Stimulated activated CD8-positive, alpha-beta memory T cell treated with anti-CD3 and anti-CD28 coated beads, Interleukin-7, amount 100 ng/mL, for 1 hour (primary cell): ENCODE measurements around the gene HK1.

ENCODE experiments used
- DNase-seq, 2 donors: peaks; one replicate each; pipeline ENCODE4 v3.0.0-alpha.2; 2020; ENCODE audit warnings: low read depth in 2 of 2

The HK1 gene

DNA sequence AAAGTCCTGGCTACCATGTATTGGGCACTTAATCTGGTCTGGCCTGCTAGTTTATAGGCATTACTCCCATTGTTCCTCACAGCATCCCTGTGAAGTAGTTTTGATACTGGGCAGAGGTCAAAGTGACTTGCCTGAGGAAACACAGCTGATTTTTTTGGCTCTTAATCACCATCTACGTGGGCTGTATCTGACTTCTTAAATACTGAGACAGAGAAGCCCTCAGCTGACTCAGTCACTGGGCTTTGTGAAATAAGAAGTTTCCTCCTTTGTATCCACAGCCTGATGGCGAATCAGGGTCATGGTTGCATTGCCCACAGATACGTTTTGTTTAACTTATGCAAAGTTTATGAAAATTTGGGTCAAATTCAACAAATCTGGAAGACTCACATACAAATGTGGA, 125.2 kb downstream of the HK1 start:
- DNase-seq = no peak

DNA sequence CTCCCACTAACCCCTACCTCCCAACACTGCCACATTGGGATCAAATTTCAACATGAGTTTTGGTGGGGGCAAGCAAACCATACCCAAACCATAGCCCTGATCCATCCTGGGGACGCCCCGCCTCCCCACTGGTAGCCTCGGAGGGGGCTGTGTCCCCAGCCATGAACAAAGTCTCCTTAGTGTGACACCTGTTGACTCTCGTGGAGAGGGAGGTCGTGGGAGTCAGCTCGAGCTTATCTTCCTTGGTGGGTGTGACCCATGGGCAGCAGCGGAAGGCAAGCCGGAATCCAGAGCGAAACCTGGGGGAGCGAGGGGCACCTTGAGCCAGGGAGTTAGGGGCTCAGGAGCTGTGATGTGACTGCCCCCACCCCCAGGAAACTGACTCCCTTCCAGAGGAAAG, 126.5 kb downstream of the HK1 start:
- no peak for DNase-seq

DNA sequence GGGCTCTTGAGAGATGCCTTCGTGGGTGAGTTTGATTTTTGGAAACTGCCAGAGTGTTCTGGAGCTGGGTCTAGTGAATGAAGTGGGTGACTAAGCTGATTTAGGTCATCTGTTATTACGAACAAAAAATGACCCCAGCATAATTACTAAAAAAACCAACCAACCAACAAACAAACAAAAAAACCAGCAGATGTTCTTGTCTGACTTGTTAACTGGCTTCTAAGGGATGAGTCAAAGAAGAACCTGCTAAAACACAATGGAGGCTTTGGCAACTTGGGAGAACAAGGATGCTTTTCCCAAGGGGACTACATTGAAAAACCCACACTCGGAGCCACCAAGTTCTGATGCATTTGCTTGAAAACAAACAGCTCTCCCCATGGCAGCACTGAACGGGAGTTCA, 126.9 kb downstream of the HK1 start:
- no peak for DNase-seq

DNA sequence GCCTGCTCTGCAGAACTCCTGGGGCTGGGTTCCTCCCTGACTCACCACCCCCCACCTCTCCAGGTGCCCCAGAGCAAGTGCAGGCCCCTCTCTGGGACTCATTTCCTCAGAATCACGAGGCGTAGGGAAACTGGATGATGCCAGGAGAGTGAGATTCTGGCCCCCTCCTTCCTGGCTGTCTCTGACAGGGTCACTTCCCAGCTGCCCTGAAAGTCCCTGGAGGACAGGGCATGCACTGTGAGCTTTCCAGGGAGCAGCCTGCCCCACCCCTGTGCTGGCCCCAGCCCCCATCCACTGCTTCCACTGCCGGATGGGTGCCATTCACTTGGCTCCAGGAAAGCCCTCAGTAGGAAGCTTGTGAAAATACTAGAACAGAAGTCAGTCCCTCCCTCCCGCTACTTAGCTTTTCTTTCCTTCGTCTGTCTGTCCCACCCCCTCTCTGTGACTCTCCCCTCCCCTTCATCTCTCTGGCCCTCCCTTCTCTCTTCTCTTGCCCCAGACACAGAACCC, 128.1 kb downstream of the HK1 start:
- no peak for DNase-seq

DNA sequence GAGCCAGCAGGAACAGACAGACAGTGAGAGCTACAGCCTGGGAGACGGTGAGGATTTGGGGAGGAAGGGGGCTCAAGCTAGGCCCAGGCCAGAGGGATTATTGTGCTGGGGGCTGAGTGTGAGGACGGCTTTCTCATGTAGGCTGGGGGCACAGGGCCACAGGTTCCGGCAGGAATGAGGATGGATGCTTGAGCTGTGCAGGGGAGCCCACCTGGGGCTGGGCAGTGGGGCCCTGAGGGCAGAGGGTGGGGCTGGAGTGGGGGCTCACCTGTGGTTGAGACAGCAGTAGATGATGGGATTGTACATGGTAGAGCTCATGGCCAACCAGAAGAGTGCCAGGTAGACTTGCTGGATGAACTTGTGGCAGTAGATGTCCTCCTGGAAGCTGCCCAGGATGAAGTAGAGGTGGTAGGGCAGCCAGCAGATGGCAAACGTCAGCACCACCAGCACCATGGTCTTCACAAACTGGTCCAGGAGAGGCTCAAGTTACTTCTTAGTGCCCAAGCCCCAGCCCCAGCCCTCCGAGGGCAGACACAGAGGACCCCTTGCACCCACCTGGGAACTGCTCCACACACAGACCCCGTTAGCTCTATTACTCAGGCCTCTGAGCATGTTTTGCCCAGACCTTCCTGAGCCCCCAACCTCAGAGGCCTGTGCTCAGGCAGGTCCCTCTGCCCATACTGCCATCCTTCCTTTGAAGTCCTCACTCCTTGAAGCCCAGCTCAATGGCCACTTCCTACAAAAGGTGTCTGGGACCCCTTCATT, 128.7 kb downstream of the HK1 start:
- no peak for DNase-seq

DNA sequence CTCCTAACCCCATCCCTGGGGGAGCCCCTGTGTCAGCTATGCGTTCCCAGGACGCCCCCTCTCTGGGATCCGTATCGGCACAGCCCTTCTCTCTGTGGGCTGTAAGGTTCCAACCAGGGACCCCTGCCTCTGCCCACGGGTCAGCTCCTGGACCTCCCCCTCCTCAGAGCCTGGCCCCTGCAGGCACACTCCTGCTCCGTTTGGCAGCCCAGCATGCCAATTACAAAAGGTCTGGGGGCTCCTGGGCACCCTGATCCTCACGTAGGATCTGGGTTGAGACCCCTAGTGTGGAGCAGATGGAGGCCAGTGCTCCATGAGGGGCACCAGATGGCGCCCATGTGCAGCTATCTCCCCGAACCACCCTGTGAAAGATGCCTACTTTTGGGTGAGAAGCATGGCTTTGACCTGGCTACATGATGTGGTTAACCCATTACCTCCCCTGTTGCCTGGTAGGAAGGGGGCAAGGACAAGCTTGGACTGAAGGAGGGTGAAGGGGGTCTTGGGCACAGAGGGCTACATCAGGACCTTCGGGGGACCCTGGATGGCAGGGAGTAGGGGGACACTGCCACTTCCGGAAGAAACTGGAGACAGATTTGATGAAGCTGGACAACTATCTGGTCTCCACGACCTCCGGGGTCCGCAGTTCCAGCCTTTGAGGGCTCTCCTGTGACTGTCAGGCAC, 129.5 kb downstream of the HK1 start:
- DNase-seq = no peak

DNA sequence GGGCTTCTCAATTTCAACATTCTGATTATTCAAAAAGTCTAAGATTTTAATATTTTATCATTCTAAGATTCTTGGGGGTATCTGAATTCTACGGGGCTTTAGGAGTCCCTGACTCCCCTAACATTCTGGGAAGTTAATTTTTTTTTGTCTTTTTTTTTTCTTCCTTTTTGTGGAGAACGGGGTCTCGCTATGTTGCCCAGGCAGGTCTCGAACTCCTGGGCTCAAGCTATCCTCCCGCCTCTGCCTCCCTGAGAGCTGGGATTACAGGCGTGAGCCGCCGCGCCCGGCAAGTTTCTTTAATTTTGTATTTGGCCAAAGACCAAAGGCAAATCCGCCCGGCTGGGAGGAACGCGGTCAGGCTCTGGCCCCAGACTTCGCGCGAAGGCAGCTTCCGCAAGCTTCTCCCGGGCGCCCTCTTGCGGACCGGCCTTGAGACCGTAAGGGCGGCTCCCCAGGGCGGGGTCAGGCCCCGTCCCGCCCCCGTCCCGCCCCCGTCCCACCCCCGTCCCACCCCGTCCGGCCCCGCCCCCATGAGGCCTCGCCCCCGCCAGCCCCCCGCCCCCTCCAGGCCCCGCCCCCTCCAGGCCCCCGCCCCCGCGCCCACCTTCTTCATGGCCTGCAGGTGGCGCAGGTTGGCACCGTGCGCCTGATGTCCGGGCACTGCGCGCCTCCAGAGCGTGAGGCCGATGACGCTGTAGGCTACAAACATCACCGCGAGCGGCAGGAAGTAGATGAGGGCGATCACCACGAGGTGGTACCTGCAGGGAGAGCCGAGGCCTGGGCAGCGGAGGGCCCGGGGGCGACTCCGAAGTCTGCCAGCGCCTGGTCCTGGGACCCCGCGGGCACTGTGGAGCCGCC, 130.3 kb downstream of the HK1 start:
- peak; percentile 76 to 79 for DNase-seq

DNA sequence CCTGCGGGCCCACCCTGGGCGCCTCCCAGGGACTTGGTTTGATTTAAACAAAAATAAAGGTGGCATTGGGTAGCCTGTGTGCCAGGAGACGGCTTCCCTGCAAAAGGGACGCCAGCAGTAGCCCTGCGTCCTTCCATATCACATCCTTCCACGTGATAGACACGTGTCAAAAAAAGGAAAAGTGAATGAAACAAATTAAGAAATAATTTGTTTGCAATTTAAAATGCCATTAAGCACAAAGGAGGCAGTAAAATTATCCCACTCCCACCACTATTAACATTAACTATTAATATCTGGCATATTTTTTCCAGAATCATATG, 130.8 kb downstream of the HK1 start:
- DNase-seq = no peak

DNA sequence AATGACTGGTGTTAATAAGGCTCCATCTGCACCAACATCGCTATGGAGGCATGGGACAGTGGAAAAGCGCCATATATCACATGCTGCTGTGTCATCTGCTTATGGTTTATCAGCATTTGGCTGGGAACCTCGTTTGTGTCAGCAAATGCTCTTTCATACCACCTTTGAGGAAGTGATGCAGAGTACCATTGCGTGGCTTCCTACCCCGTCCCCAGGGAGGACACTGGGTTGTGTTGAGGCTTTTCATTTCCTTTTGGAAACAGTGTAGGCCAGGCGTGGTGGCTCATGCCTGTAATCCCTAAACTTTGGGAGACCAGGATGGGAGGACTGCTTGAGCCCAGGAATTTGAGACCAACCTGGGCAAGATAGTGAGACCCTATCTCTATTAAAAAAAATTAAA, 131.7 kb downstream of the HK1 start:
- no peak for DNase-seq

DNA sequence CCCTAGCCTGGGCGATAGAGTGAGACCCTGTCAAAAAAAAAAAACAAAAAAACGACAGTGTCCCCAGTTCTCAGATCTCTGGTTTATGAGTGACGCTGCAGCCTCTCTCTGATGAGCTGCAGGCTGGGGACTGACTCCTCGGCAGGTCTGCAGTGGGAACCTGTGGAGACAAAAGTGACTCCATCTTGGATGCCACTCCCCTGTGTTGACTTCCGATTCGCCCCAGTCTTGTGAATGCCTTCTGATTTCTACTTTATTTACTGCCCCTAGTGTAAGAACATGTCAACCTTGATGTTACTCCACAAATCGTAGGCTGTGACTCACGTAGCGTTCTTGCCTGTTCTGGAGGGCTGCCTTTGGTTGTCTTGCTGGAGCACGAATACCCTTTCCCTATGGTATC, 132.2 kb downstream of the HK1 start:
- DNase-seq = no peak

DNA sequence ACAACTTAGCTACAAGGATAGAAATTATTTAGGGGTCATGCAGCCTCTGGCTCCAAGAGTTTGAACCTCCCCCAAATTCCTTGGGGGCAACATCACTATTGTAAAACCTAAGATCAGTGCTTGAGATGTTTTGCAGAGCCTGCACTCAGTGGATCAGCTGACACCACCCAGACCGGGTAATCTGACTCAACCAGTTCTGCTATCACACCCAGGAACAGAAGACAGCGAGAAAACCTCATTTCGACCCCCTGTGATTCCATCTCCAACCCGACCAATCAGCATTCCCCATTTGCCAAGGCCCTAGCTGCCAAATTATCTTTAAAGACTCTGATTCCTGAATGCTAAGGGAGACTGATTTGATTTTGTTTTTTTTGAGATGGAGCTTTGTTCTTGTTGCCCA, 133.2 kb downstream of the HK1 start:
- no peak for DNase-seq

DNA sequence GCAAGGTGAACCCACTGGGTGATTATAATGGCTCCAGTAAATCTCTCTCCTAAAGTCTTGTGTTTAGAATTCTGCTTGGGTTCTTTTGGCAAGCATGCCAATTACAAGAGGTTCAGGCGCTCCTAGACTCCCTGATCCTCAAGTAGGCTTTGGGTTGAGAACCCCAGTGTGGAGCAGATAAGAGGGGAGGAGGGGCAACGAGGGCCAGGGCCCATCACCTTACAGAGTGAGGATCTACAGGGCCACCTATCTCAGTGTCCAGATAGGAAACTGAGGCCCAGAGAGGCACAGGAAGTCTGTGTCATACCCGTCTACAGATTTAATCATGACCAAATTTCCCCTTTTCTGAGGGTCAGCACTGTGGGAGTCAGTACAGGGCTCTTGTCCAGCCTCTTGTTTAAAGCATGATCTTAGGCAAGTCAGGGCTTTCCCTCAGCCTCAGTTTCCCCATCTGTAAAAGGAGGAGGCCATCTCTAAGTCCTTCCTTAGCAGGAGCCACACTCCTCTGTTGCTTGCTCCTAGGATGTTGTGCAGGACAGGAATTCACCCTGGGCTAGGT, 134.0 kb downstream of the HK1 start:
- no peak for DNase-seq

DNA sequence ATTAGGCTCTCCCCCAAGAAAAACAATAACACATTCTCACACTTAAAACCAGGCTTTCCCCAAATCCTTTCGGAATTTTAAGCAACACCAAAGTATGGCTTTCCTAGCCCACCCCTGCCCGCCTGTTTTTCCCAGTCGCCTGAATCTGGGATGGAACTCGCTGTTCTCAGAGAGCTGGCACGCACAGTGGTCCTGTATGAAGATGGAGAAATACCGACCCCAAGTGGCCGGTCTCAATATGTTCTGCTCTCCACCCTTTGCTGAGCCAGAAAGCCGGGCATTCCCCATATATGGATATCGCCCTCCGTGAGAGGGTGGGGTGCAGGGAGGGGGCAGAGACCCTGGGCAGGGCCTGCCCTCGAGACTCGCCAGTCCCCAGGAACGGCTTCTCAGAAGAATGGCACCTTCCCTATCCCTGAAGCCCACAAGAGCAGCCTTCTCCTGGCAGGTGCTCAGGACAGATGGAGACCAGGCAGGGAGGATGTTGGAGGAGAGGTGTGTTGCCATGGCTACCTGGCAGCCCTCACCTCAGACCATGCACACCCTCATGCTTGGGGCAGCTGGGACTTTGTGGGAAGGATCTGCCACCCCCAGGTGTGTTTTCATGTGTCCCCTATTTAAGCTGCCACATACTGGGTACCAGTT, 135.0 kb downstream of the HK1 start:
- DNase-seq = peak in 1 of 2 donors; percentile 12

DNA sequence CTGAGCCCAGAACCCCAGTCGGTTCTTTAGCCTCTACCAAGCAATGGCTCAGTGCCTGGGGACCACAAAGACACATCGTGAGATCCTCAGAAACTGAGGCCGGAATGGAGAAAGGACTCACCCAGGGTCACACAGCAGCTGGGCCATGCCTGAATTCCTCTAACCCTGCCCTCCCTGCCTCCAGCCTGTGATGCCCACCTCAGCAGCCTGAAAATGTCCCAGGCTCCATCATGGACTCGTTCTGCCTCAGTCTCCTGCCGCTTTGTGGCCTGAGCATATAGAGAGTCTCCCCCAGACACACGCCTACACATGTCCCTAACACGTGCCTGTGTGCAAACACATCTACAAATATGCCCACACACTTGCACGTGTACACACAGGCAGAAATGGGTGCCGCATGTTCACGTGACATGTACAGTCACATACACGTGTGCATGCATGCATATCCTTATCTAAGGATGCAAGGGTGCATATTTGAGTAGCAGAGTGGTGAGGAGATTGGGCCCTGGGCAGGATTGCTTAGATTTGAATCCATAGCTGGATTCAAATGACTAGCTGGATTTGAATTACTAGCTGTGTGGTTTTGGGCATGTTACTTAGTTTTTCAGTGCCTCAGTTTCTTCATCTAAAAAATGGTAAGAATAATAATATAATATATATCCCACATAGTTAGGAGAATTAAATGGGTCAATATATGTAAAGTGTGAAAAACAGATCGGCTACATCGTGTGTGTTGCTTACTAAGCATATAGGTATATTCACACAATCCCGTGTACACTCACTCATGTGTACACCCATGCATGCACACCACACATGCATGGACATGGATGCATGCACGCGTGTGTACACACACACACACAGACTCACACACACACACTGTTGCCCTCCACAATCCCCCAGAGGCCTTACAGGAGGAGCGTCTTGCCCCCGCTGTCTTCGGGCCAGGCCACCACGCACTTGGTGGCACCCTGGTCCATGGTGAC, 136.0 kb downstream of the HK1 start:
- DNase-seq = no peak

DNA sequence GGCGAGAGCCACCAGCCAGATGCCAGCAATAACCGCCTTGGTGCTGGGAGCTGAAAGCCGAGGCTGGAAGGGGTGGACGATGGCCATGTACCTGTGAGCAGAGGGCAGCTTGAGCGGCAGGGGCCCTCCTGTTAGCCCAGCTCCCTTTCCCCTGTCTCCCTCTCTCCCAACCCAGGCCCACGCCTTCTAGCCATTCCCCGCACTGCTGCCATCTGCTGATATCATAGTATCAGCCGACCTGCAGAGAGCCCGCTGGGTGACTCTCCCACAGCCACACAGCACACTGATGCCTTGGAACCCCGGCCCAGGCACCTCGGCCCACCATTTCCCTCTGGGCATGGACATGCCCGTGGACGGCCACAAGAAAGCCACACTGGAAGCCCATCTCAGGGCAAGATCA, 136.8 kb downstream of the HK1 start:
- no peak for DNase-seq

DNA sequence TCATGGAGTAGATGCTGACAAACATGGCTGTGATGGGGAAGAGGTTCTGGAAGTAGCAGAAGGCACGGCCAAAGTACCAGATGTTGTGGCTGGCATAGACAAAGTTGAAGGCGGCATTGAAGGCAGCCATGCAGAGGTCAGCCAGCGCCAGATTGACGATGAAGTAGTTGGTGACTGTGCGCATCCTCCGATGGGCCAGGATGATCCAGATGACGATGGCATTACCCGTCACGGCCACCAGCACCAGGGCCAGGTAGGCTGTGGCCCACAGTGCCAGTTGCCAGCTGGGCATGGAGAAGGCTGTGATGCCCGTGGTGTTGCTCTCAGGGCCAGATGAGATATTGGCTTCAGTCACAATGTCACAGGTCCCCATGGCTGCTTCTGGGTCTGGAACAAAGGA, 137.7 kb downstream of the HK1 start:
- no peak for DNase-seq

DNA sequence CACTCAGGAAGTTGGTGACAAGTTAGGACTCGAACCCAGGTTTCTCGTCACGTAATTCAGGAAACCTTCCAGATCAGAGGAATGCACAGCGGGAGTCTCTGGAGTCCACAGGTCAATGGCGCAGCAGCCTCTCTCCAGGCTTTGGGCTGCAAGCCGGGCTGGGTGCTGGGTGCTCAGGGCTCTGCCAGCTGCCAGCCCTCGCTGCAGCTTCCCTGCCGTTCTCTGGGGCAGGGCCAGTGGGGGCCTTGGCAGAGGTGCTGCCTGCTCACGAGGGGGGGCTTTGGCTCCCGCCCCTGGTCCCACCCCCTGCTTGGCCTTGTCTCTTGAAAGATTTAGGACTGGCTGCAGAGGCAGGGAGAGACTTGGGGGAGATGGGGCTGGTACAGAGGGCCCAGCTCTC, 138.4 kb downstream of the HK1 start, which contains the start of gene TACR2:
Gene TACR2 (minus strand): TSS at position 224 of the 400 bp plus-strand sequence. CDS start 595 bp downstream, outside the sequence.
- no peak for DNase-seq

DNA sequence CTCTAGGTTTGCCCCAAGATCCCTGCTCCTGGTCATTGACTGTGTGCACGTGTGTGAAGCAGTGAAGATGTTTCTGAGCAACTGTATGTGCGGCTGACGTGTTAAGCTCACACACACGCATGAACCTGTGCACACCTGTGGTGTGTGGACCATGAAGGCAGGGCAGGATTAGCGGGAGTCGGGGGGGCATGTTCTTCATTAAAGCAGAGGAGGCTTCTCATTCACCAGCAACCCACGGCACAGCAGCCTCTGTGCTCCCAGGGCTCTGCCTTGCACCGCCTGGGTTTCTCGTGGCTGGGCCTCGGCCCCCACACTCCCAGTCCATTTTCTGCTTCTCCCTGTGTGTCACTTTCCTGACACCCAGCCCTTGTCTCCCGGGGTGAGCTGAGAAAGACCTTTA, 139.2 kb downstream of the HK1 start:
- DNase-seq = no peak

DNA sequence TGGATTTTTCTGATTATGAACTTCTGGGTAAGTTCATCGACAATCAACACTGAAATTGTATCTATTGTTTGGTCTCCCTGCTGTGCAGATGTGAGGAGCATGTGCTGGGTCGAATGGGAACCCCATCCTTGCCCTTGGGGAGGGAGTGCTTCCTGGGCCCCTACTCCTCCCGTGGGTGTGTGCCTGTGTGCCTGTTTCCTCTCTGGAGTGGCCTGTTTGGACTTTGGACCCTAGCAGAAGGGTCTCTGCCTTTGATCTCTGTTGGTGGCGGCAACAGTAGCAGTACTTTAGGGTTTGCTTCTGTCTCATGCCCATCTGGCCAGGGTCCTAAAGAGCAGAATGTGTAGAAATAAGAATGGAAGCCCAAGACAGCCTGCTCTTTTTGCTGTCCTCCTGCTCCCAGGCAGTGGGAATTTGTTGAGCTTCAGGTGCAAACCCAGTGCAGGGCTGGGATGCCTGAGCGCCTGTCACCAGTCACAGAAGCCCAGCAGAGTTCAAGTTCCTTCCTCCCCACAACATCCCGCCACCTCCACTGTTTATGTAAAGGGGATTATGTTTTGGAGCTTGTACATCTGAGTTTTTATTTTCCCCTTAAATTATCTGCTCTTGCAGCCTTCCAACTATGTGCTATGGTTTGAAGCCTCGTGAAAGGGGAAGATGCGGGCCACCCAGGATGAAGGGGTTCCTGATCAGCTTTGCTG, 139.9 kb downstream of the HK1 start:
- DNase-seq = no peak
